PC-9 (cell line): ENCODE results near the gene SAMD1.

Experiments used
- CTCF ChIP-seq: fragments of 200-600 bp; sonication (generic); conservative IDR thresholded peaks from 2 replicates; pipeline ENCODE4 v1.6.1; 2017; ENCODE audit warnings: mixed run types, antibody characterized with exemption, mild to moderate bottlenecking, moderate library complexity
- EZH2 ChIP-seq: fragments of 200-600 bp; sonication (generic); IDR thresholded peaks from 2 replicates; pipeline ENCODE4 v1.8.0; 2017; ENCODE audit warnings: antibody characterized with exemption, low read depth

GRCh38 chr19:14054721-14055120, 35.8 kb downstream of the SAMD1 start:
- TF ChIP-seq CTCF (no peak), EZH2 (no peak)
